Psoas muscle (tissue), 8 donors: ENCODE data around the gene GRIP1. TPM values are rescaled to one million over a fixed set of nuclear protein-coding genes. Genes with fewer than 3 reads are reported as not detected.

Experiments
- ATAC-seq, 4 donors: fragments of 200-7000 bp; cut with Tn5 transposase; one replicate each; pipeline ENCODE4 v1.9.1; 2020; ENCODE audit warnings: moderate library complexity in 3 of 4, mild to moderate bottlenecking in 2 of 4
- DNase-seq, 2 donors: peaks; one replicate each; pipeline ENCODE4 v3.0.0-alpha.2; 2020
- H3K27ac ChIP-seq: fragments of 200-600 bp; one replicate; pipeline ENCODE4 v1.8.0; 2022
- H3K27me3 ChIP-seq, 3 donors: fragments of 200-600 bp in 1 of 3; one replicate each; pipeline versions ENCODE4 v1.6.1 to v1.8.0; 2013 to 2022; ENCODE audit warnings: low read length in 2 of 3, mild to moderate bottlenecking in 2 of 3, moderate library complexity in 1 of 3; ENCODE audit not compliant: insufficient read depth in 3 of 3
- H3K36me3 ChIP-seq, 2 donors: fragments of 200-600 bp in 1 of 2; one replicate each; pipeline versions ENCODE4 v1.6.1 to v1.8.0; 2013 to 2022; ENCODE audit warnings: low read depth in 1 of 2, mild to moderate bottlenecking in 1 of 2, moderate library complexity in 1 of 2; ENCODE audit not compliant: insufficient read depth in 1 of 2
- H3K4me1 ChIP-seq: fragments of 200-600 bp; one replicate; pipeline ENCODE4 v1.8.0; 2022
- H3K4me3 ChIP-seq: fragments of 200-600 bp; one replicate; pipeline ENCODE4 v1.8.0; 2022; ENCODE audit warnings: mild to moderate bottlenecking
- H3K9me3 ChIP-seq: fragments of 200-600 bp; one replicate; pipeline ENCODE4 v1.8.0; 2022
- CTCF ChIP-seq: fragments of 200-600 bp; IDR thresholded peaks from one replicate; pipeline ENCODE4 v1.8.0; 2022; ENCODE audit warnings: antibody characterized with exemption
- WGBS, 3 donors: extraction: QIAGEN DNeasy Blood & Tissue Kit; methylation state at CpG; one replicate each; pipeline versions ENCODE4 v1.1.6 to v1.1.7; 2013; 5-methylcytosine and 5-hydroxymethylcytosine counted together
- intact Hi-C, 2 donors: fragments of 100-400 bp; cut with DNase I; formaldehyde crosslinking; loops; one replicate each; pipeline versions ENCODE4 v1.11.0 to v1.14.2; 2022
- polyA plus RNA-seq, 3 donors: library from polyadenylated mRNA; stranded (reverse); fragments of 200-250 nt; gene quantifications; one replicate each; pipeline ENCODE4 v1.2.3, GENCODE V29; 2013
- total RNA-seq, 4 donors: library from RNA; stranded (reverse); fragmentation: NEBNext Ultra II Directional in 2 of 4; extraction: Animal tissue kit (Norgen Biotek cat#: 25700) in 2 of 4; gene quantifications; one replicate each; pipeline versions ENCODE4 v1.2.1 to v1.2.4, GENCODE V29; 2021 to 2023
- donor health status: healthy with polysubstance abuse.
- donor health status: DM: no; HTN: no; CAD: no; lungs with moderate emphysema.
- donor health status: Bipolar disorder and iron deficiency.
- donor health status: healthy.
- donor health status: DM: yes; HTN: yes; CAD: no.
- donor health status: DM: no; HTN: no; CAD: no.
- donor health status: DM: no; HTN: no; CAD: no.
- donor health status: DM: yes; HTN: yes; CAD: no.

Gene GRIP1
- total and polyA plus RNA-seq, 7 donors, result 0.05 to 4.1 (median 1.6) TPM

GRCh38 chr12:66441905-66442559 lies 236.8 kb downstream of the GRIP1 start:
- no peak for TF ChIP-seq CTCF
- ATAC-seq, result no peak
- intact Hi-C loops, result no loop called here
- DNase-seq, result no peak
- Histone ChIP-seq H3K4me1 (no peaks in the 10 kb centered on the region), H3K4me3 (no peak overlapping the region), H3K27ac (no peak overlapping the region), H3K27me3 (no peaks in the 10 kb centered on the region), H3K9me3 (no peaks in the 10 kb centered on the region), H3K36me3 (no peaks in the 10 kb centered on the region)
- 68 to 75% (median 69%) methylated on average over 6 of the region's 6 CpGs for WGBS, 3 donors

- no peak for ATAC-seq
Observed at GRCh38 chr12:66438601-66439000, 240.3 kb downstream of the GRIP1 start.

GRCh38 chr12:66430106-66430505 lies 248.8 kb downstream of the GRIP1 start:
- no peak for TF ChIP-seq CTCF
- Histone ChIP-seq H3K36me3 (no peaks in the 10 kb centered on the region), H3K9me3 (no peaks in the 10 kb centered on the region), H3K4me1 (no peaks in the 10 kb centered on the region), H3K4me3 (no peak overlapping the region), H3K27me3 (no peaks in the 10 kb centered on the region), H3K27ac (no peak overlapping the region)
- intact Hi-C loops, result no loop called here
- ATAC-seq (no peak), DNase-seq (no peak)
- 70 to 78% (median 76%) methylated on average over 4 of the region's 4 CpGs for WGBS, 3 donors

More at GRCh38 chr12:66438601-66439000, 240.3 kb downstream of the GRIP1 start:
- 41 to 56% (median 46%) methylated on average over 1 of the region's 1 CpG for WGBS, 3 donors
- Histone ChIP-seq H3K36me3 (no peaks in the 10 kb centered on the region), H3K4me1 (no peaks in the 10 kb centered on the region), H3K27me3 (no peaks in the 10 kb centered on the region), H3K4me3 (no peak overlapping the region), H3K9me3 (no peaks in the 10 kb centered on the region), H3K27ac (no peak overlapping the region)
- no peak for TF ChIP-seq CTCF
- intact Hi-C loops, result no loop called here
- no peak for DNase-seq

- DNase-seq, result no peak
- intact Hi-C loops, result no loop called here
- Histone ChIP-seq H3K36me3 (no peaks in the 10 kb centered on the region), H3K27ac (no peak overlapping the region), H3K27me3 (no peaks in the 10 kb centered on the region), H3K4me3 (no peak overlapping the region), H3K4me1 (no peaks in the 10 kb centered on the region), H3K9me3 (no peaks in the 10 kb centered on the region)
- 58 to 62% (median 61%) methylated on average over 5 of the region's 5 CpGs for WGBS, 3 donors
- TF ChIP-seq CTCF, result no peak
- ATAC-seq, result no peak
Observed at GRCh38 chr12:66428870-66429269, 250.0 kb downstream of the GRIP1 start.

GRCh38 chr12:66428261-66428660 lies 250.6 kb downstream of the GRIP1 start:
- Histone ChIP-seq H3K27ac (no peak overlapping the region), H3K4me3 (no peak overlapping the region), H3K27me3 (no peaks in the 10 kb centered on the region), H3K36me3 (no peaks in the 10 kb centered on the region), H3K9me3 (no peaks in the 10 kb centered on the region), H3K4me1 (no peaks in the 10 kb centered on the region)
- TF ChIP-seq CTCF, result no peak
- no peak for ATAC-seq
- DNase-seq, result no peak
- intact Hi-C loops, result no loop called here
